ENCODE measurements around the gene BBS9.

DNA sequence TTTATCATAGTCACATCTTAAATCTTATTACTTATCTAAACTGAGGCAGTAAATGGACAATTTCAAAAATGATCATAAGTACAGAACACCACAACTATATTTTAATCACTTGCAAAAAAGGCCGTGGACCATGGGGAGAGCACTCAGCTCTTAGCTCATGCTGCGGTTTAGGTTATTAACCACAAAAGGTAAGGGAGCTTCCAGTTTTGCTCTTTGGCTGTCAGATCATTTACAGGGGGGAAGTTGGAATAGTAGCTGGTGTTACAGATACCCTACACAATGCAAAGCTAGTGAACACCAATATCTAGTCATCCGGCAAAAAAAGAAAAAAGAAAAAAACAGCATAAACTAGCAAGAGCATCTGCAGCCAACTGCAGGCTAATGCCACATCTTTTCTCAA, 147.0 kb downstream of the BBS9 start:
- TF ChIP-seq EZH2 (IDR thresholded peaks at IDR 0.05; ENCODE audit: insufficient read depth, poor library complexity, severe bottlenecking) = no peak
- no peak for TF ChIP-seq EZH2phosphoT487 (IDR thresholded peaks at IDR 0.05; ENCODE audit: insufficient read depth, low read depth)

Data from GM23248 (cell line).